HL-60 (cell line): ENCODE data around the gene WNT6.

ENCODE experiments used
- POLR2AphosphoS5 ChIP-seq: IDR thresholded peaks from 2 replicates; pipeline ENCODE4 v1.6.1; 2012; ENCODE audit warnings: low read depth
- TF ChIP-seq, protein P1 (sequence below): IDR thresholded peaks from one replicate; pipeline ENCODE4 v1.5.1; 2011; ENCODE audit warnings: low read length, control low read depth, inconsistent platforms; ENCODE audit not compliant: insufficient read depth
- TF ChIP-seq, protein P2 (sequence below): IDR thresholded peaks from 2 replicates; pipeline ENCODE4 v1.6.1; 2012; ENCODE audit warnings: low read depth; ENCODE audit not compliant: insufficient replicate concordance

DNA sequence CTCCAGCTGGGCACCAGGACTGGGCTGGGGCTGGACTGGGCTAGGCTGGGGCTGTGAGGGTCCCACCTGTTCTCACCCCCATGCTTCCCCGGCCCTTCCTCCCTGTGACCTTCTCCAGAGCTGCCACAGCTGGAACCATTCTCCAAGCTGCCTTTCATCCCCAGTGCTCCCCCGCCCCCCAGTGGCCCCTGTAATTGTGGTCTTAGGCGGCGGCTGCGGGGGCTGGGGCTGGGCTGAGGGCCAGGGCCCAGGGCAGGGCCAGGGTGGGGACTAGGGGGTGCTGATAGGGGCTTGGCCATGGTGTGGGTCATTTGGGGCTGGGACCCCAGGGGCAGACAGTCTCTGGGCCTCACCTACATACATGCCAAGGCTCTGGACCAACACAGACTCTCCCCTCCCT lies 18.3 kb downstream of the WNT6 start:
- TF ChIP-seq, protein P1, sequence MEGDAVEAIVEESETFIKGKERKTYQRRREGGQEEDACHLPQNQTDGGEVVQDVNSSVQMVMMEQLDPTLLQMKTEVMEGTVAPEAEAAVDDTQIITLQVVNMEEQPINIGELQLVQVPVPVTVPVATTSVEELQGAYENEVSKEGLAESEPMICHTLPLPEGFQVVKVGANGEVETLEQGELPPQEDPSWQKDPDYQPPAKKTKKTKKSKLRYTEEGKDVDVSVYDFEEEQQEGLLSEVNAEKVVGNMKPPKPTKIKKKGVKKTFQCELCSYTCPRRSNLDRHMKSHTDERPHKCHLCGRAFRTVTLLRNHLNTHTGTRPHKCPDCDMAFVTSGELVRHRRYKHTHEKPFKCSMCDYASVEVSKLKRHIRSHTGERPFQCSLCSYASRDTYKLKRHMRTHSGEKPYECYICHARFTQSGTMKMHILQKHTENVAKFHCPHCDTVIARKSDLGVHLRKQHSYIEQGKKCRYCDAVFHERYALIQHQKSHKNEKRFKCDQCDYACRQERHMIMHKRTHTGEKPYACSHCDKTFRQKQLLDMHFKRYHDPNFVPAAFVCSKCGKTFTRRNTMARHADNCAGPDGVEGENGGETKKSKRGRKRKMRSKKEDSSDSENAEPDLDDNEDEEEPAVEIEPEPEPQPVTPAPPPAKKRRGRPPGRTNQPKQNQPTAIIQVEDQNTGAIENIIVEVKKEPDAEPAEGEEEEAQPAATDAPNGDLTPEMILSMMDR = no peak
- TF ChIP-seq POLR2AphosphoS5 = no peak
- TF ChIP-seq, protein P2, sequence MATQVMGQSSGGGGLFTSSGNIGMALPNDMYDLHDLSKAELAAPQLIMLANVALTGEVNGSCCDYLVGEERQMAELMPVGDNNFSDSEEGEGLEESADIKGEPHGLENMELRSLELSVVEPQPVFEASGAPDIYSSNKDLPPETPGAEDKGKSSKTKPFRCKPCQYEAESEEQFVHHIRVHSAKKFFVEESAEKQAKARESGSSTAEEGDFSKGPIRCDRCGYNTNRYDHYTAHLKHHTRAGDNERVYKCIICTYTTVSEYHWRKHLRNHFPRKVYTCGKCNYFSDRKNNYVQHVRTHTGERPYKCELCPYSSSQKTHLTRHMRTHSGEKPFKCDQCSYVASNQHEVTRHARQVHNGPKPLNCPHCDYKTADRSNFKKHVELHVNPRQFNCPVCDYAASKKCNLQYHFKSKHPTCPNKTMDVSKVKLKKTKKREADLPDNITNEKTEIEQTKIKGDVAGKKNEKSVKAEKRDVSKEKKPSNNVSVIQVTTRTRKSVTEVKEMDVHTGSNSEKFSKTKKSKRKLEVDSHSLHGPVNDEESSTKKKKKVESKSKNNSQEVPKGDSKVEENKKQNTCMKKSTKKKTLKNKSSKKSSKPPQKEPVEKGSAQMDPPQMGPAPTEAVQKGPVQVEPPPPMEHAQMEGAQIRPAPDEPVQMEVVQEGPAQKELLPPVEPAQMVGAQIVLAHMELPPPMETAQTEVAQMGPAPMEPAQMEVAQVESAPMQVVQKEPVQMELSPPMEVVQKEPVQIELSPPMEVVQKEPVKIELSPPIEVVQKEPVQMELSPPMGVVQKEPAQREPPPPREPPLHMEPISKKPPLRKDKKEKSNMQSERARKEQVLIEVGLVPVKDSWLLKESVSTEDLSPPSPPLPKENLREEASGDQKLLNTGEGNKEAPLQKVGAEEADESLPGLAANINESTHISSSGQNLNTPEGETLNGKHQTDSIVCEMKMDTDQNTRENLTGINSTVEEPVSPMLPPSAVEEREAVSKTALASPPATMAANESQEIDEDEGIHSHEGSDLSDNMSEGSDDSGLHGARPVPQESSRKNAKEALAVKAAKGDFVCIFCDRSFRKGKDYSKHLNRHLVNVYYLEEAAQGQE = no peak
